ENCODE measurements around the gene CTCFL. TPM values are rescaled to one million over a fixed set of nuclear protein-coding genes. Genes with fewer than 3 reads are reported as not detected.

Gene CTCFL
- total and polyA plus RNA-seq, 2 of the 13 experiments (the other 11 are each of a cell fraction or from before 2014, with no cell fraction given) = 0.04 TPM; not detected in 1

DNA sequence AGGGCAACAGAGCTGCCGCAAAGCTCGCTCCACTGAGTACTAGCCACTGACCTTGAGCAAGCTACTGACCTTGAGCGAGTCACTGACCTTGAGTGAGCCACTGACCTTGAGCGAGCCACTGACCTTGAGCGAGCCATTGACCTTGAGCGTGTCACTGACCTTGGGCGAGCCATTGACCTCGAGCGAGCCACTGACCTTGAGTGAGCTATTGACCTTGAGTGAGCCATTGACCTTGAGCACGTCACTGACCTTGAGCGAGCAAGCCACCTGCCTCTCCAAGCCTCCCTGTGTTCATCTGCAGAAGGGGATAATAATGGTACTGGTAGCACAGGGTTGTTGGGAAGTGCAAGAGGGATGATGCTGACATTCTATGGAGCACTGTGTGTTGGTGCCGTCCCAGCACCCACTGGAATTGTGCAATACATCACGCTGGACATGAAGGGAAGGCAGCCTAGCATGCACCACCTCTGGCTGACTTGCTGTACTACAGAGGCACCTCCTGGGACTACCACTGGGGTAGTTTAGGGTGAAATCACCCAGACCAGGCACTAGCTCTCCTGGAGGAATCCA lies 60.2 kb downstream of the CTCFL start (continued):
- TF ChIP-seq, protein P1, sequence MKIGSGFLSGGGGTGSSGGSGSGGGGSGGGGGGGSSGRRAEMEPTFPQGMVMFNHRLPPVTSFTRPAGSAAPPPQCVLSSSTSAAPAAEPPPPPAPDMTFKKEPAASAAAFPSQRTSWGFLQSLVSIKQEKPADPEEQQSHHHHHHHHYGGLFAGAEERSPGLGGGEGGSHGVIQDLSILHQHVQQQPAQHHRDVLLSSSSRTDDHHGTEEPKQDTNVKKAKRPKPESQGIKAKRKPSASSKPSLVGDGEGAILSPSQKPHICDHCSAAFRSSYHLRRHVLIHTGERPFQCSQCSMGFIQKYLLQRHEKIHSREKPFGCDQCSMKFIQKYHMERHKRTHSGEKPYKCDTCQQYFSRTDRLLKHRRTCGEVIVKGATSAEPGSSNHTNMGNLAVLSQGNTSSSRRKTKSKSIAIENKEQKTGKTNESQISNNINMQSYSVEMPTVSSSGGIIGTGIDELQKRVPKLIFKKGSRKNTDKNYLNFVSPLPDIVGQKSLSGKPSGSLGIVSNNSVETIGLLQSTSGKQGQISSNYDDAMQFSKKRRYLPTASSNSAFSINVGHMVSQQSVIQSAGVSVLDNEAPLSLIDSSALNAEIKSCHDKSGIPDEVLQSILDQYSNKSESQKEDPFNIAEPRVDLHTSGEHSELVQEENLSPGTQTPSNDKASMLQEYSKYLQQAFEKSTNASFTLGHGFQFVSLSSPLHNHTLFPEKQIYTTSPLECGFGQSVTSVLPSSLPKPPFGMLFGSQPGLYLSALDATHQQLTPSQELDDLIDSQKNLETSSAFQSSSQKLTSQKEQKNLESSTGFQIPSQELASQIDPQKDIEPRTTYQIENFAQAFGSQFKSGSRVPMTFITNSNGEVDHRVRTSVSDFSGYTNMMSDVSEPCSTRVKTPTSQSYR (CRISPR knock-in tag; IDR thresholded peaks at IDR 0.05; ENCODE audit: borderline replicate concordance) = peak; percentile 63; the same call in 1 of the 2 replicates
- TF ChIP-seq, protein P2, sequence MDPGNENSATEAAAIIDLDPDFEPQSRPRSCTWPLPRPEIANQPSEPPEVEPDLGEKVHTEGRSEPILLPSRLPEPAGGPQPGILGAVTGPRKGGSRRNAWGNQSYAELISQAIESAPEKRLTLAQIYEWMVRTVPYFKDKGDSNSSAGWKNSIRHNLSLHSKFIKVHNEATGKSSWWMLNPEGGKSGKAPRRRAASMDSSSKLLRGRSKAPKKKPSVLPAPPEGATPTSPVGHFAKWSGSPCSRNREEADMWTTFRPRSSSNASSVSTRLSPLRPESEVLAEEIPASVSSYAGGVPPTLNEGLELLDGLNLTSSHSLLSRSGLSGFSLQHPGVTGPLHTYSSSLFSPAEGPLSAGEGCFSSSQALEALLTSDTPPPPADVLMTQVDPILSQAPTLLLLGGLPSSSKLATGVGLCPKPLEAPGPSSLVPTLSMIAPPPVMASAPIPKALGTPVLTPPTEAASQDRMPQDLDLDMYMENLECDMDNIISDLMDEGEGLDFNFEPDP (CRISPR knock-in tag; conservative IDR thresholded peaks at IDR 0.05) = 0 out of 2 replicates have a peak, but pooled peaks have one; percentile 12
- TF ChIP-seq ZBTB7B (CRISPR knock-in tag; IDR thresholded peaks at IDR 0.05) (no peak), SNRNP70 (IDR thresholded peaks at IDR 0.05; ENCODE audit: low read depth, low read length) (no peak), HDAC2 (CRISPR knock-in tag; IDR thresholded peaks at IDR 0.05) (peak; percentile 49; the same call in 1 of the 2 replicates), NCOR1 (IDR thresholded peaks at IDR 0.05; ENCODE audit: borderline replicate concordance, low read length) (peak; percentile 86), RXRA (CRISPR knock-in tag; IDR thresholded peaks at IDR 0.05) (peak; percentile 87), SOX6 (IDR thresholded peaks at IDR 0.05) (no peak), SOX6 (CRISPR knock-in tag; IDR thresholded peaks at IDR 0.05) (peak; percentile 55; the same call in 1 of the 2 replicates), ZNF530 (CRISPR knock-in tag; IDR thresholded peaks at IDR 0.05; ENCODE audit: low read depth) (peak; percentile 46; the same call in 1 of the 2 replicates), ZNF138 (CRISPR knock-in tag; IDR thresholded peaks at IDR 0.05; ENCODE audit: low read depth) (no peak), ZNF556 (CRISPR knock-in tag; IDR thresholded peaks at IDR 0.05; ENCODE audit: borderline replicate concordance) (0 out of 2 replicates have a peak, but pooled peaks have one; percentile 32), ISX (CRISPR knock-in tag; conservative IDR thresholded peaks at IDR 0.05) (no peak)
- TF ChIP-seq, protein P3, sequence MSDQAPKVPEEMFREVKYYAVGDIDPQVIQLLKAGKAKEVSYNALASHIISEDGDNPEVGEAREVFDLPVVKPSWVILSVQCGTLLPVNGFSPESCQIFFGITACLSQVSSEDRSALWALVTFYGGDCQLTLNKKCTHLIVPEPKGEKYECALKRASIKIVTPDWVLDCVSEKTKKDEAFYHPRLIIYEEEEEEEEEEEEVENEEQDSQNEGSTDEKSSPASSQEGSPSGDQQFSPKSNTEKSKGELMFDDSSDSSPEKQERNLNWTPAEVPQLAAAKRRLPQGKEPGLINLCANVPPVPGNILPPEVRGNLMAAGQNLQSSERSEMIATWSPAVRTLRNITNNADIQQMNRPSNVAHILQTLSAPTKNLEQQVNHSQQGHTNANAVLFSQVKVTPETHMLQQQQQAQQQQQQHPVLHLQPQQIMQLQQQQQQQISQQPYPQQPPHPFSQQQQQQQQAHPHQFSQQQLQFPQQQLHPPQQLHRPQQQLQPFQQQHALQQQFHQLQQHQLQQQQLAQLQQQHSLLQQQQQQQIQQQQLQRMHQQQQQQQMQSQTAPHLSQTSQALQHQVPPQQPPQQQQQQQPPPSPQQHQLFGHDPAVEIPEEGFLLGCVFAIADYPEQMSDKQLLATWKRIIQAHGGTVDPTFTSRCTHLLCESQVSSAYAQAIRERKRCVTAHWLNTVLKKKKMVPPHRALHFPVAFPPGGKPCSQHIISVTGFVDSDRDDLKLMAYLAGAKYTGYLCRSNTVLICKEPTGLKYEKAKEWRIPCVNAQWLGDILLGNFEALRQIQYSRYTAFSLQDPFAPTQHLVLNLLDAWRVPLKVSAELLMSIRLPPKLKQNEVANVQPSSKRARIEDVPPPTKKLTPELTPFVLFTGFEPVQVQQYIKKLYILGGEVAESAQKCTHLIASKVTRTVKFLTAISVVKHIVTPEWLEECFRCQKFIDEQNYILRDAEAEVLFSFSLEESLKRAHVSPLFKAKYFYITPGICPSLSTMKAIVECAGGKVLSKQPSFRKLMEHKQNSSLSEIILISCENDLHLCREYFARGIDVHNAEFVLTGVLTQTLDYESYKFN (CRISPR knock-in tag; conservative IDR thresholded peaks at IDR 0.05) = peak; percentile 30; the same call in 1 of the 2 replicates
- TF ChIP-seq, protein P4, sequence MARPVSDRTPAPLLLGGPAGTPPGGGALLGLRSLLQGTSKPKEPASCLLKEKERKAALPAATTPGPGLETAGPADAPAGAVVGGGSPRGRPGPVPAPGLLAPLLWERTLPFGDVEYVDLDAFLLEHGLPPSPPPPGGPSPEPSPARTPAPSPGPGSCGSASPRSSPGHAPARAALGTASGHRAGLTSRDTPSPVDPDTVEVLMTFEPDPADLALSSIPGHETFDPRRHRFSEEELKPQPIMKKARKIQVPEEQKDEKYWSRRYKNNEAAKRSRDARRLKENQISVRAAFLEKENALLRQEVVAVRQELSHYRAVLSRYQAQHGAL (CRISPR knock-in tag; IDR thresholded peaks at IDR 0.05; ENCODE audit: not compliant biosample characterization) = no peak
- TF ChIP-seq, protein P5, sequence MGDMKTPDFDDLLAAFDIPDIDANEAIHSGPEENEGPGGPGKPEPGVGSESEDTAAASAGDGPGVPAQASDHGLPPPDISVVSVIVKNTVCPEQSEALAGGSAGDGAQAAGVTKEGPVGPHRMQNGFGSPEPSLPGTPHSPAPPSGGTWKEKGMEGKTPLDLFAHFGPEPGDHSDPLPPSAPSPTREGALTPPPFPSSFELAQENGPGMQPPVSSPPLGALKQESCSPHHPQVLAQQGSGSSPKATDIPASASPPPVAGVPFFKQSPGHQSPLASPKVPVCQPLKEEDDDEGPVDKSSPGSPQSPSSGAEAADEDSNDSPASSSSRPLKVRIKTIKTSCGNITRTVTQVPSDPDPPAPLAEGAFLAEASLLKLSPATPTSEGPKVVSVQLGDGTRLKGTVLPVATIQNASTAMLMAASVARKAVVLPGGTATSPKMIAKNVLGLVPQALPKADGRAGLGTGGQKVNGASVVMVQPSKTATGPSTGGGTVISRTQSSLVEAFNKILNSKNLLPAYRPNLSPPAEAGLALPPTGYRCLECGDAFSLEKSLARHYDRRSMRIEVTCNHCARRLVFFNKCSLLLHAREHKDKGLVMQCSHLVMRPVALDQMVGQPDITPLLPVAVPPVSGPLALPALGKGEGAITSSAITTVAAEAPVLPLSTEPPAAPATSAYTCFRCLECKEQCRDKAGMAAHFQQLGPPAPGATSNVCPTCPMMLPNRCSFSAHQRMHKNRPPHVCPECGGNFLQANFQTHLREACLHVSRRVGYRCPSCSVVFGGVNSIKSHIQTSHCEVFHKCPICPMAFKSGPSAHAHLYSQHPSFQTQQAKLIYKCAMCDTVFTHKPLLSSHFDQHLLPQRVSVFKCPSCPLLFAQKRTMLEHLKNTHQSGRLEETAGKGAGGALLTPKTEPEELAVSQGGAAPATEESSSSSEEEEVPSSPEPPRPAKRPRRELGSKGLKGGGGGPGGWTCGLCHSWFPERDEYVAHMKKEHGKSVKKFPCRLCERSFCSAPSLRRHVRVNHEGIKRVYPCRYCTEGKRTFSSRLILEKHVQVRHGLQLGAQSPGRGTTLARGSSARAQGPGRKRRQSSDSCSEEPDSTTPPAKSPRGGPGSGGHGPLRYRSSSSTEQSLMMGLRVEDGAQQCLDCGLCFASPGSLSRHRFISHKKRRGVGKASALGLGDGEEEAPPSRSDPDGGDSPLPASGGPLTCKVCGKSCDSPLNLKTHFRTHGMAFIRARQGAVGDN (CRISPR knock-in tag; IDR thresholded peaks at IDR 0.05) = peak; percentile 38
